Renal cortical epithelial cell (primary cell): ENCODE data around the gene PPP1R9A. TPM values are rescaled to one million over a fixed set of nuclear protein-coding genes. Genes with fewer than 3 reads are reported as not detected.
A peak's percentile ranks its signal among the peaks of the same experiment; 100 is the strongest.

Source experiments
- DNase-seq: peaks from one replicate; pipeline ENCODE4 v3.0.0-alpha.2; 2011; ENCODE audit warnings: low read depth
- total RNA-seq: library from RNA; depleted of rRNA; stranded (reverse); fragments of >200 nt; gene quantifications from 2 replicates; pipeline ENCODE4 v1.2.3, GENCODE V29; 2014

Gene PPP1R9A
- total RNA-seq, 1 donor from 2014 or later, result 56.6 TPM

DNA sequence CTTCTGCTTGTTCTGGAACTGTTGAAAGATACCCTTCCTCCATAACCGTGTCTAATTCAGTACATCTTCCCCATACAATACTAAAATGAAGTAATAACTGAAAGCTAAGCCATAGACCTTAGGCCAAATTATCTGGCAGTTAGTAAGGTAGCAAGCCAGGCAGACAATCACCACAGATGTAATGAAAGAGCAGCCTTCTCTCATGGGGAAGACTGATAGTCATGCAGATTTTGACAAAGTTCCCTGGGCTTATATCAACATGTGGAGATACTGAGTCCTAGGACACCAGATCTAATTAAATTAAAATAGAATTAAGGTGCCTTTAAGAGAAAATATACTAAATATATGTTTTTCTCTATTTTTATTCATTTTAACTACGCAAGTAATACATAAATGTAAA lies 355.5 kb downstream of the PPP1R9A start:
- no peak for DNase-seq

DNA sequence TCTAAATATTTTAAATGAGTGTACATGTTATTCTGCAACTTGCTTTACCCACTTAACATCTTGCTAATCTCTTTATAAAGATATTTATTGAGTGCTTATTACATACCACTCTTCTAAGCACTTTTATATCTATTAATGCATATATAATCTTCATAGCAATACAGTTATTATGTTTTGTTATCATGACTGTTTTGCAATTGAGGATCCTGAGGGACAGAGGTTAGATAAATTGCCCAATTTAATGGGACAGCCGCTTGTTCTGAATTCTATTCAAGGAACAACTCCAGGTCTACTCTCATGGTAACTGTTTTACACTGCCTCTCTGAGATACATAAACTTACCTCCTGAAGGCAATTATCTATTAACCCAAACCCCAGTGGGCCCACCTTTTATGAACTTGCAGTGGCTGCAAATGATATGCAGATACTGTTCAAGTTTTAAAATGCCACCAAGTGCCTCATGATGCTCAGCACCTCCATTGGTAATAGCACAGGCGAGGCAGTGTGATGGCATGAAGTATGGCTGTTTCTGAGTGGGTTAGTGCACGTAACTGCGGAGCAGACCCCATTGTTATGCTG lies 356.5 kb downstream of the PPP1R9A start:
- no peak for DNase-seq

DNA sequence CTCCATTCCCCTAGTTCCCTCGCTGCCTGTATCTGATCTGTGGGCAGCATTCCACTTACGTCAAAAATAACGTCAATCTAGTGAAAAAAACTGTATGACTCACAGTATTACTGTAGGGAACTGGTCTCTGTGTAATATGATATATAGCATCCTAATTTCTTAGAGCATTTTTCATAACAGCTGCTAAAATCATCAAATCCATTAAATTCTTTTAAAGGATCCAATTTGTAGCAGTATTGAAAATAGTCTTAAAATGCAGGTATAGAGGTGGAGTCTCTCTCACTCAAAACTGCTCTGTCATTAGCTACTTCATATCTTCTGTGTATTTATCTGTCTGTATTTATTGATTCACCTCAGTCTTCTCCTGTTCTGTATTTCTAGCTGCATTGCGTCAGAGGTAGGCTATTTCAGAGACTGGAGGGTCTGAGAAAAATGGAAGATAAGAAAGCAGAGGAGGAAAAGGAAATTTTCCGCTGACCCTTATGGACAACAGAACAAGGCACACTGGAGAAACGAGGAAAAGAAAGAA lies 357.0 kb downstream of the PPP1R9A start:
- no peak for DNase-seq

DNA sequence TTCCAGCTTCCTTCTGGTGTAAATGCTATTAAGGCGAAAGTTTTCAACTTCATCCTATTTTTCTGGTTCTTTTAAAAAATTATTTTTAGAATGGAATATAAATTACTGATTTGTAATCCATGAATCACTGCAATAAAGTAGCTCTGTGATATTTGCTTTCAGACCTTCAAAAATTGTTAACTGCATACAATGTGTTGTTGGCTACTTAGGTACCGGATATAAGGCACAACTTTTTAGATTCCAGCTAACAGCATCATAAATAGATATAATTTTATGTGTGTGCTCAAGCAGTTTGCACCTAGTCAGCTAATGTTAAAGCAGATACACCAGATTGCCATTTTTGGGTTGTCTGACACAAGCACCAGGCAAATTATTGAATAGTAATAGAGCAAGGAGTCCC lies 358.2 kb downstream of the PPP1R9A start:
- no peak for DNase-seq

DNA sequence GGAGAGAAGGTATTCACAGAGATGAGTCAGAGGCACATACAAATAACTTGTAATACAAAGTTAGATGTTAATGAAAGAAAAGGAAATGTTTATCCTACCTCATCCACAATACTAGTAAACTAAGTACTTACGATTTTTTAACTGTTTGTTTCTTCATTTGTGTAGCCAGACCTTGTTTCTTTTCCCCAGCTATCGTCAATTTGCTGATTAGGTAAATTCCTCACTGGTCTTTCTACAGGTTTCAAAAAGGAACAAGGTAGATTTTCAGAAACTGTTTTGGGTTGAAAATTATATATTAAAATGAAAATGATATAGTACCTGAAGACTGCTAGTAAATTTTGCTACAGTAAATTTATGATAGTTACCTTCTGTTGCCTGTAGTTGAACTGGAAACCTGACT lies 360.4 kb downstream of the PPP1R9A start:
- peak; percentile 60 for DNase-seq

DNA sequence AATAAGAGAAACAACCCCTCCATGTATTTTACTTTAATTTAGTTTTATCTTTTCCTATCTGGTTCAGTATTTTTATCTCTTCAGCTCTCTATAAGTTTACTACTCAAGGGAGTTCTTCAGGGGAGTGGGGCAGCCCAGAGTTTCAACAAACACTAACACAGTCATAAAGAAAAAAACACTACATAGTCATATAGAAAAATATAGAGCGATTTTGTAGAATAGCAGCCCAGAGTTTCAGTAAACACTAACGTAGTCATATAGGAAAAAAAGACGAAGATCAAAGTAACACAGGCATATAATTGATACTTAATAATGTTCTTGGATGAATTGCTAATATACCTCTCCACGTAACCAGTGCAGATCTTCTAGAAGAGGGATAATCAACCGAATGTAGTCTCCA lies 362.2 kb downstream of the PPP1R9A start:
- DNase-seq, result no peak

DNA sequence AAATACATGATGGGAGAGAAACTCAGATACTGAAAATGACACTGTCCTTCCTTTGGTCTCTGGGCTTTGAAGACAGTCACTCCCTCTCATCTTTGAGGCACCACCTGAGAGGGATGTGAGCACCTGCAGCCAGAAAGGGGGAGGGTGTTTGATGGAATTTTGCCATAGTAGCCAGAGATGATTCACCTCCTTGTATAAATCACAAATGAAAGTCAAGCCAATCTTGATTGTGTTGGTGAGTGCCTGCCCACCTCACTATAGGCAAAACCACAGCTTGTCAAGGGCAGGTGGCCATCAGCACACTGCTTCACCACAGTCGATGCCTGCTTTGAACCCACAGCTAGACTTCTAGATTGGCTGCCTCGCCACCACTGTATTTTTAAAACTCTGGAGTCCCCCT lies 368.7 kb downstream of the PPP1R9A start:
- peak; percentile 19 for DNase-seq

DNA sequence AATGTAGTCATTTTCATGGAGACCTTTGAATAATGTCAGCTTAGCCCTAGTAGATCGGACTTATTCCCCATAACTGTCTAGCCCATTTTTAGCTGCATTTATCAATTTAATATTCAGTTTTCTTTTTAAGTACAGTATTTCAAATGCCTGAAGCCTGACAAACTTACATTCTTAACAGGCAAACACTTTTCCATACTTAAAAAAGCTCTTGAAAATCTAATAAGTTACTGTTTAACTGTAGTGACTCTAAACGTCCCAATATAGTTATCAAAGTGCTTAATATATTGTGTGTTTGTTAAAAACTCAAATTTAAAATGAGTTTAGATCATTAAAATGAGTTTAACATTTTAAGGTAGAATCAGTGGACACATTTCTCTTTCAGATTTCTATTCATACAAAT lies 372.0 kb downstream of the PPP1R9A start:
- DNase-seq, result no peak

DNA sequence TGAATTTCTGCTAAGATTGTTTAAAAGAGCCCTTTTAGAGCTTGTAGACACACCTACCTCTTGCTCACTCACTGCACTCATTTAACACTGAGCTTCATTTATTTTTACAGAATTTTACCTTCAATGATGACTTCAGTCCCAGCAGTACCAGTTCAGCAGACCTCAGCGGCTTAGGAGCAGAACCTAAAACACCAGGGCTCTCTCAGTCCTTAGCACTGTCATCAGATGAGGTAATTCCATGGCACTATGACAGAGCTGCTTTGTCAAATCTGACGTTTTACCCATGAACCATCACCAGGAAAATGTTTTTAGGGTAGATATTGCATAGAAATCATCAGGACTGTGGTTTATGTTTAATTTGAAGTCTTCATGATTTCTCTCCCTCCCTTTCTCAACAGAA lies 378.7 kb downstream of the PPP1R9A start:
- no peak for DNase-seq

DNA sequence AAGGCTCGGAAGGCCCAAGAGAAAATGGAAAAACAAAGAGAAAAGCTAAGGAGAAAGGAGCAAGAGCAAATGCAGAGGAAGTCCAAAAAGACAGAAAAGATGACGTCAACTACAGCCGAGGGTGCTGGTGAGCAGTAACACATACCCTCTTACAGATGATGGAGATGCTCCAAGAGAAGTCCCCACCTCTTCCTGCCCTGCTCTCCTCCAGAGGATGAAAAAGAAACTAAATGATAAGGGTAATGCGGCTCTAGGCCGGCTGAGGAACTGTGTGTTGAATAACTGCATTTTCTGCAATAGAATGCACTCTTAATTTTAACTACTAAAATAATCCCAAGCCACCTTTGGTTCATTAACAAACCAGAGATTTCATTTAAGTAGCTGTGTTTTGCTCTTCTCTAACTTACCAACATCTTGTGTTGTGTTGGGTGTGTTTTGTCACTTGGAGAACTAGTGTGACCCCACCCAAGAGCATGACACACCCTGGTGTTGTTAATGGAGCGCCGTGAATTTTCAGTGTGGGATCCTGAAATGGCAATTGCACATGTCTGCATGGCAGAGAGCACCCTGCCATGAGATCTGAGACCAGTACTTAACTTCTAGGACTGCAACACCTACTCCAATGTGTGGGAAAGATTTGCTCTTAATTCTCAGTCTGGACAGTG lies 382.9 kb downstream of the PPP1R9A start:
- no peak for DNase-seq

DNA sequence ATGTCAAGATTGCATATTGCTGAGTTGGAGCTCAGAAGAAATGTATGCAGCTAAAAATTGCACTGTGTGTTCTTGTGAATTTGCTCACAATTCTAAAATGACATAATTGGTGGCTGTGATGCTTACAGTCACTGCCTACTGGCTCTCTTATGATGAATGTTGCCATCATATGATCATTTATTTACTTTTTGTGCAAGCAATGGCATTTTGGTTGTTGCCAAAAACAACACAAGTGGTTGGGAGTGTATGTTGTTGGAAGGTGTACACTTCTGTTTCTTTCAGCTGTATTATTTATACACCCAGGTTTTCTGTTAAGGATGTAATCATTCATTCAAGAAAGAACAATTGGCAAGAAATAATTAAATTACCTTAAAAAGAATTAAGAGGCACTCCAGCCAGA lies 388.0 kb downstream of the PPP1R9A start:
- DNase-seq, result no peak

DNA sequence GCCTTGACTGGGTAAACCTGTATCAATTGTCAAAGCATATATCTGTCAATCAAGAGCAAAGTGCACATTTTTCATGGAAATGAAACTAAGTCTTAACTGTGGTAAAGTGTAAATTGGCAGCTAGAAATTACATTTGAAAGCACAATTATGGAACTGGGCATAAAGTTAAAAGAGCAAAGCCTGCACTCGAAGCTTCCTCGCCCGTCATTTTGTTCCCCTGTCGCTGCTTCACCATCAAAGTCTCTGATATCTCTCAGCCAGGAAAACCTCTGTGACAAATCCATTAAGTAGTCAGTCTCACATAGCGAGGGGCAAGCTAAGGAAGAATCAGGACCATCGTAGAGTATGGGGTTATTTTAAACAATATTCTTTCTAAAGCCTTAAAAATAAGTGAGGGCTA lies 389.1 kb downstream of the PPP1R9A start:
- no peak for DNase-seq

DNA sequence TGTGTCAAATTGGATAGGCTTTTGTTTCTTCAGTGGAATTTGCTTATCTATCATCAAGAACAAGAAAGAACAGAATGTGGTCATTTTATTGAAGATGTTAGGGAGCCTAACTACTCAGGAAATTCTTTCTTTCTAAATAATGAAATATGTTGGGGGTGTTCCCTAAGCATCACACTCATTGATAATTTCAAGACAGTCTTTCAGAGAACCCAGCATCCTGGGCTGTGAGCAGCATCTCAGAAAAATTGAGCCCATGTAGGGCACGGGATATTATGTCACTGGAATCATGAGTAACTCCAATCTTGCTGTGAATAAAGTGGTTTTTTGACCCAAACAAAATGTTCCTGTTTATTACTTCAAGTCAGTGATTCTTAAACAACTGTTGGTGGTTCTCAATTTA lies 389.6 kb downstream of the PPP1R9A start:
- no peak for DNase-seq

DNA sequence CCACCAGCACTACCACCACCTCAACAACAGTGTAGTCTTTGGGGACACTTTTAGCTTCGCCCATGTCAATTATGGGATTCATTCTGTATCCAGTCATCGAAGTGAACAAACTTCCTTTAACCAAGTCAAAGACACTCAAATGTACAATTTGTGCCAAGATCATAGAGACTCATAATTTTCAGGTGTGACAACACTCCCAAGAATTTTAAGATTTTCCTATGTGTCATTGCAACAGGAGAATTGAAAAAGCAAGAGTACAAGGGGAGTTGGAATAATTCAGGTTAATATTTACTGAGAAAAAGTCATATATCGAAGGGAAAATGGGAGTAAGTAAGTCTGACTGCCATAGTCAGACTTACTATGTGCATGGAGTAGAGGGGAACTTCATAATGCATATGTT lies 390.7 kb downstream of the PPP1R9A start:
- peak; percentile 67 for DNase-seq

DNA sequence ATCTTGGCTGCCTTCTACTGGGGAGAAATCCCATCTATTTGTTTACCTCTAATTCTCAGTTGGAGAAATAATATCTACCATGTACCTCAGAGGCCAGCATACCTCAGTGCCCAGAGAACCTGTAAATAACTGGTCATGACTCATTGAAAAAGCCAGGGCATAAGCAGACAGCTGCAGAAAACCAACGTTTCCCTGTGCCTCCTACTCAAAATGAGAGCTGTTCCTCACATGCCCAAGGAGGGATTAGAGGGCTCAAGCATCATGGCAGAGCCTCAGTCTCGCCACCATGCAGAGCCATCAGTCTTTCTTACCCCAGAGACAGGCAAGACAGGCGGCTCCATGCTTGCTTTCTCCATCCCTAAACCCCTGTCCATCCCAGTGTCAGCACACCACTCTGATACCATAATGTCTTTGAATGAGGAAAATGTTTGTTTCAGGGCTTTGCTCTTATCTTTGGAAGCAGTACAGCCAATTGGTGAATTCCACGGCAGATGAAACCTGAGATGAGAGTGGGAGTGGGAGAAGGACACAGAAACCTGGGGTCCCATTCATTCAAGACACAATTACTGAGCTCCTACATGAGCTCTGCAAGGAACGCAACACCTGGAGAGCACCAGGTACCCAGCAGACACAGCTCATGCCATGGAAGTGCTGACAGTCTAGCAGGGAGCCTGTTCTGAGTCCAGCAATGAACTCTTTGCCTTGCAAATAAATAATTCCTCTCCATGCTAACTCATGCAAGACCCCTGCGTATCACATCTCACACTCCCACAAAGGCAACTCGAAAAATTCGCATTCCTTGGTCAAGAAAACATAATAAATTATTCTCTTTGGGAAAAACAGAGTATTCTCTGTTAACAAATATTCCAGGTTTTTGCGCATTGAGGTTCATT lies 395.9 kb downstream of the PPP1R9A start:
- peak; percentile 73 for DNase-seq

DNA sequence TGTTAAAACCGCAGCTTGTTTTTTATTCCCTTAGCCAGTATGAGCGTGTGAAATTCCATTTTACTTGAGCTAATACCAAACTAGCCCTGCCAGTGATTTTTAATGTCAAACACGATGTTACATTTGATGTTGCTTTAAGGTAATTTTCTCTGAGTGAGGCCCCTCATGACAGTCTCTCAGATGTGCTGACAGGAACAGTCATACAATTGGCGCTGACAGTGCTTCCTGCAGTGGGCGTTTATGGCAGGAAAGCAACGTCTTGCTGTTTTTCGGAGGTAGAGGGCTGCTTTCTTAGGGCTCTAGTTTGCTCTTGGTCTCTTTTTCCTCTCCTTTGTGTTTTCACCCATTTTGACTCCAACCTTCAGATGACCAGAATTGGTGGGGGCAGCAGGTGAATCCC lies 397.6 kb downstream of the PPP1R9A start:
- DNase-seq, result no peak

DNA sequence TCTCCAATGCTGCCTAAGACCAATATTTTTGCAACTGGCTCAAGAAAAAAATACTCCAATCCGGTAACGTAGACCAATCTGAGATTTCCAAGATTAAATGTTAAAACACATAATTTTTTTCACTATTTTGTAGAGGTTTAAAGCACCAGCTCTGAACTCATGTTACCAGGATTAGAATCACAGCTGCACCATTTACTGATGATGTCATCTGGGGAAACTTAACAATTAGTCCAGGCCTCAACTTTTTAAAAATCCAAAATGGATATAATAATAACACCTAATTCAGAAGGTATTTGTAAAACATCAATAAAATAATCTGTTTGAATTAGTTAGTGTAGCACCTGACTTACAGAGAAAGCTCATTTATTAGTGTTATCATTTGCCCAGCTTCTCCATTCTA lies 402.6 kb downstream of the PPP1R9A start:
- DNase-seq, result no peak

DNA sequence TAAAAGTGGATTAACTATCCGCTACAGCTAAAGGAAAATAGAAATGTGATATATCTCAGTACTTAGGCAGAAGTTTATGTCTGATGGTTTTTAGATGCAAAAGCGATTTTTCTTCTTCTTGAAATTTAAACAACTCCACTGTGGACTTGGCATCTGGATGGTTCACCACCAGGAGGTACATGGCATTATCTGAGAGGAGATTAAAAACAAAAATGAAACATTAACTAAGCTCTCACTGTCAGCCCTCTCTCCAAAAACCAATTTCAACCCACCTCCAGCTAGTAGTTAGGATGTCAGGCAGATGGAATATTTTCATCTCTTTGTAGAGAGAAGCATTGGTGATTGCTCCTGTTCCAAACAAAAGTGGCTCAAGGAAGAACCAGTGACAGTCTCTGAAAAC lies 404.0 kb downstream of the PPP1R9A start:
- DNase-seq, result no peak

DNA sequence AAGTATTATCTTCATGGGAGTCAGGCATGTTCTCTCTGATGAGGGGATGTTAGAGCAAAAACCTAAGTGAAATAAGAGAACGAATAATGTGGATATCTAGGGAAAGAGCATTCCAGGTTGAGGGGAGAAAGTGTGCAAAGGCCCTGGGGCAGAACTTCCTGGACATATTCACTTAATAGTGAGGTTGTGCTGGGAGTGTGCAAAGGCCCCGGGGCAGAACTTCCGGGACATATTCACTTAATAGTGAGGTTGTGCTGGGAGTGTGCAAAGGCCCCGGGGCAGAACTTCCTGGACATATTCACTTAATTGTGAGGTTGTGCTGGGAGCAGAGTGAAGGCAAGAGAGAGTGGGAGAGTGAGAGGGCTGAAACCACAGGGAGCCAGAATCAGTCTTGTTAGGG lies 405.2 kb downstream of the PPP1R9A start:
- DNase-seq, result no peak

DNA sequence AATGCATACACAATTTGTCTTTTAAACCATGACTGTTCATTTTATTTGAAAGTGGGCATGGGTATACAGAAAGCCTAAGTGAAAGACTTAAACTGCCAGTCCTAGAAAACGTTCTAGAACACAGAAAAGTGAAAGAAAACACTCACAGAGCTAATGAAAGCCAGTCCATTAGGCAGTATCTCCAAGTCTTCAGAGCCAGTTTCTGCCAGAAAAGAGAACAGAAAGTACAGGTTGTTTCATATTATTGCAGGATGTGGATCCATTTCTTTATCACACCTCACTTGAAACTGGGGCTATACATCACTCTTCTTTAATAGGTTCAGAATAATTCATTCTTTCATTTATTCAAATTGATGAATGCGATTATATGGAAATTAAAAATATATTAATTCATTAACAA lies 409.2 kb downstream of the PPP1R9A start:
- DNase-seq, result no peak

DNA sequence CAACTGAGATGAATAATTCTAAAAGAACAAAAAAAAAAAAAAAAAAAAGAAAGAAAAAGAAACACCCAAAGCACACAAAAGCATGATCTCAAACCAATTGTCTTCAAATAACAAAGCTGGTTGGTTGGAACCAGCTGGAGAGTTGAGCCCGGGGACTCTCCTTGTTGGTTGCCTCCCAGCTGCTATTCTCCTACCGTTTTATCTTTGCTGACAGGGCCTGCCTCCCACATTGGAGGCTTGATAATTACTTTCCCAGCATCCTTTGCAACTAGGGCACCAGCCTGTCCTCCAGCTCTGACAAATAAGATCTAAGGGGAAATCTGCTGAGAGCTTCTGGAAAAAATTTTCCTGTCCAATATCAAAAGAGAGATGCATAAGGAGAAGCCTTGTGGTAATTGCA lies 410.2 kb downstream of the PPP1R9A start:
- DNase-seq, result no peak

DNA sequence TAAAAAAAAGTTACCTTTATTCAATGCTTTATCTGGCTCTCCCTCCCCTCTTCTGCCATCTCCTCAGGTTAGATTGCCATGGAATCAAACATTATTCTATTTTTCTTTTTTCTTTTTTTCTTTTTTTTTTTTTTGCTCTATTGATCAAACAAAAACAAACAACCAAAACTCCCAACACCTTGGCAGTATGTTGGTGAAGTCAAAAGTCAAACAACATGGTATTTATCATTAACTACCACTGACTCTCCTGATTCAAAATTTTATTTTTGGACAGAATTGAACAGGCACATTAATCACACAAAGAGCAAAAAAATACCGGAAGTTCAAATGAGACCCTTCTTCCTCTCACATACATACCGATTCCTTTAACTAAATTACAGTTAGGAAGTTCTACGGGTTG lies 410.6 kb downstream of the PPP1R9A start:
- peak; percentile 9 for DNase-seq
